Sigmoid colon (tissue), 7 donors: Measurements from ENCODE around the gene NUP188. TPM values are rescaled to one million over a fixed set of nuclear protein-coding genes. Genes with fewer than 3 reads are reported as not detected.
"Not testable (repeated sequence)": the region's sequence is repeated elsewhere in the genome, so short reads cannot be mapped to it uniquely, and the experiment has no call there.

Experiments
- DNase-seq: peaks from one replicate; pipeline ENCODE4 v3.0.0-alpha.2; 2019
- H3K27ac ChIP-seq, 4 donors: fragments of 200-600 bp; sonication (generic); one replicate each; pipeline ENCODE4 v1.5.1; 2016 to 2019; ENCODE audit warnings: mild to moderate bottlenecking in 1 of 4
- H3K27me3 ChIP-seq, 3 donors: fragments of 200-600 bp; sonication (generic); one replicate each; pipeline ENCODE4 v1.5.1; 2019; ENCODE audit warnings: mild to moderate bottlenecking in 1 of 3
- H3K36me3 ChIP-seq, 4 donors: fragments of 200-600 bp; sonication (generic); one replicate each; pipeline ENCODE4 v1.5.1; 2016 to 2019
- H3K4me1 ChIP-seq, 4 donors: fragments of 200-600 bp; sonication (generic); one replicate each; pipeline ENCODE4 v1.5.1; 2017 to 2019
- H3K4me3 ChIP-seq, 4 donors: fragments of 200-600 bp; sonication (generic); one replicate each; pipeline ENCODE4 v1.5.1; 2017 to 2019; ENCODE audit warnings: mild to moderate bottlenecking in 2 of 4, moderate library complexity in 1 of 4
- H3K9me3 ChIP-seq, 4 donors: fragments of 200-600 bp in 3 of 4; sonication (generic) in 3 of 4; one replicate each; pipeline versions ENCODE4 v1.5.1 to v1.6.1; 2013 to 2019
- EP300 ChIP-seq, 4 donors: sonication (generic); formaldehyde crosslinking; IDR thresholded peaks; one replicate each; pipeline ENCODE4 v1.6.1; 2017; ENCODE audit warnings: antibody characterized with exemption in 4 of 4
- POLR2A ChIP-seq, 2 donors: fragments of 450-650 bp; IDR thresholded peaks; one replicate each; pipeline ENCODE4 v1.6.1; 2016; ENCODE audit warnings: antibody characterized with exemption in 2 of 2, mild to moderate bottlenecking in 2 of 2, moderate library complexity in 2 of 2
- POLR2AphosphoS5 ChIP-seq, 4 donors: sonication (generic); formaldehyde crosslinking; IDR thresholded peaks; one replicate each; pipeline ENCODE4 v1.6.1; 2017; ENCODE audit warnings: antibody characterized with exemption in 4 of 4
- WGBS, 2 donors: extraction: QIAGEN DNeasy Blood & Tissue Kit; methylation state at CpG; one replicate each; pipeline ENCODE4 v1.1.7; 2013; 5-methylcytosine and 5-hydroxymethylcytosine counted together
- intact Hi-C: fragments of 100-400 bp; cut with DNase I; formaldehyde crosslinking; loops from one replicate; pipeline ENCODE4 v1.15.1; 2023
- polyA plus RNA-seq, 3 donors: library from polyadenylated mRNA; stranded (reverse); fragments of 200-250 nt; gene quantifications; one replicate each; pipeline ENCODE4 v1.2.3, GENCODE V29; 2013
- total RNA-seq, 4 donors: library from RNA; depleted of rRNA; stranded (reverse); fragments of >200 nt; gene quantifications; one replicate each; pipeline ENCODE4 v1.1.0, GENCODE V29; 2016
- TF ChIP-seq, protein P1 (sequence below), 4 experiments: fragments of 450-650 bp in 3 of 4; fragments of 200-600 bp in 1 of 4; IDR thresholded peaks; one replicate each; pipeline ENCODE4 v1.5.1; 2016 to 2019; ENCODE audit warnings: antibody characterized with exemption in 4 of 4, mild to moderate bottlenecking in 3 of 4, moderate library complexity in 2 of 4
- donor health status: healthy with polysubstance abuse.
- donor health status: Bipolar disorder and iron deficiency.
- donor health status: healthy.

The NUP188 gene
- total and polyA plus RNA-seq, 7 donors = 3.7 to 28.8 (median 21.3) TPM

GRCh38 chr9:128943832-128944620 lies 3.5 kb upstream of the NUP188 start:
- 90 to 93% methylated on average over 7 of the region's 7 CpGs for WGBS, 2 donors
- Histone ChIP-seq H3K27me3 (no peaks in the 10 kb centered on the region), H3K9me3 (no peaks in the 10 kb centered on the region), H3K4me1 (peaks cover 0 to 28% (median 16%) of the 10 kb centered on the region in 4 donors), H3K36me3 (peaks cover 0 to 33% (median 4%) of the 10 kb centered on the region in 4 donors), H3K4me3 (no peak overlapping the region), H3K27ac (peak overlapping the region in 1 of 4 donors; percentile 4)
- DNase-seq = peak; percentile 58
- TF ChIP-seq, protein P1, sequence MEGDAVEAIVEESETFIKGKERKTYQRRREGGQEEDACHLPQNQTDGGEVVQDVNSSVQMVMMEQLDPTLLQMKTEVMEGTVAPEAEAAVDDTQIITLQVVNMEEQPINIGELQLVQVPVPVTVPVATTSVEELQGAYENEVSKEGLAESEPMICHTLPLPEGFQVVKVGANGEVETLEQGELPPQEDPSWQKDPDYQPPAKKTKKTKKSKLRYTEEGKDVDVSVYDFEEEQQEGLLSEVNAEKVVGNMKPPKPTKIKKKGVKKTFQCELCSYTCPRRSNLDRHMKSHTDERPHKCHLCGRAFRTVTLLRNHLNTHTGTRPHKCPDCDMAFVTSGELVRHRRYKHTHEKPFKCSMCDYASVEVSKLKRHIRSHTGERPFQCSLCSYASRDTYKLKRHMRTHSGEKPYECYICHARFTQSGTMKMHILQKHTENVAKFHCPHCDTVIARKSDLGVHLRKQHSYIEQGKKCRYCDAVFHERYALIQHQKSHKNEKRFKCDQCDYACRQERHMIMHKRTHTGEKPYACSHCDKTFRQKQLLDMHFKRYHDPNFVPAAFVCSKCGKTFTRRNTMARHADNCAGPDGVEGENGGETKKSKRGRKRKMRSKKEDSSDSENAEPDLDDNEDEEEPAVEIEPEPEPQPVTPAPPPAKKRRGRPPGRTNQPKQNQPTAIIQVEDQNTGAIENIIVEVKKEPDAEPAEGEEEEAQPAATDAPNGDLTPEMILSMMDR (IDR thresholded peaks at IDR 0.05) = no peak
- TF ChIP-seq POLR2A (IDR thresholded peaks at IDR 0.05) (no peak), POLR2AphosphoS5 (IDR thresholded peaks at IDR 0.05) (no peak), EP300 (IDR thresholded peaks at IDR 0.05) (no peak)
- intact Hi-C loops = no loop called here

GRCh38 chr9:128944966-128945365 lies 2.5 kb upstream of the NUP188 start:
- H3K27ac ChIP-seq, H3K27me3 ChIP-seq, intact Hi-C loops, H3K4me3 ChIP-seq, H3K9me3 ChIP-seq: not testable (repeated sequence)
- 94% methylated on average over 7 of the region's 7 CpGs for WGBS, 2 donors
- Histone ChIP-seq H3K36me3 (peaks cover 0 to 33% (median 4%) of the 10 kb centered on the region in 4 donors), H3K4me1 (peaks cover 0 to 28% (median 16%) of the 10 kb centered on the region in 4 donors)
- DNase-seq = peak; percentile 45

- 97 to 98% methylated on average over 19 of the region's 19 CpGs for WGBS, 2 donors
- Histone ChIP-seq H3K4me3 (peak overlapping the region in 1 of 4 donors; percentile 79), H3K27ac (no peak overlapping the region), H3K36me3 (peaks cover 0 to 33% (median 4%) of the 10 kb centered on the region in 4 donors), H3K9me3 (no peaks in the 10 kb centered on the region), H3K27me3 (no peaks in the 10 kb centered on the region), H3K4me1 (peaks cover 0 to 21% (median 16%) of the 10 kb centered on the region in 4 donors)
- DNase-seq = peak; percentile 54
- TF ChIP-seq EP300 (IDR thresholded peaks at IDR 0.05) = no peak
- TF ChIP-seq POLR2AphosphoS5 (IDR thresholded peaks at IDR 0.05) = no peak
- TF ChIP-seq POLR2A (IDR thresholded peaks at IDR 0.05) = no peak
- TF ChIP-seq, protein P1 (IDR thresholded peaks at IDR 0.05) = no peak
- intact Hi-C loops = no loop called here
Measured at GRCh38 chr9:128945798-128946501, 1.5 kb upstream of the NUP188 start.

DNA sequence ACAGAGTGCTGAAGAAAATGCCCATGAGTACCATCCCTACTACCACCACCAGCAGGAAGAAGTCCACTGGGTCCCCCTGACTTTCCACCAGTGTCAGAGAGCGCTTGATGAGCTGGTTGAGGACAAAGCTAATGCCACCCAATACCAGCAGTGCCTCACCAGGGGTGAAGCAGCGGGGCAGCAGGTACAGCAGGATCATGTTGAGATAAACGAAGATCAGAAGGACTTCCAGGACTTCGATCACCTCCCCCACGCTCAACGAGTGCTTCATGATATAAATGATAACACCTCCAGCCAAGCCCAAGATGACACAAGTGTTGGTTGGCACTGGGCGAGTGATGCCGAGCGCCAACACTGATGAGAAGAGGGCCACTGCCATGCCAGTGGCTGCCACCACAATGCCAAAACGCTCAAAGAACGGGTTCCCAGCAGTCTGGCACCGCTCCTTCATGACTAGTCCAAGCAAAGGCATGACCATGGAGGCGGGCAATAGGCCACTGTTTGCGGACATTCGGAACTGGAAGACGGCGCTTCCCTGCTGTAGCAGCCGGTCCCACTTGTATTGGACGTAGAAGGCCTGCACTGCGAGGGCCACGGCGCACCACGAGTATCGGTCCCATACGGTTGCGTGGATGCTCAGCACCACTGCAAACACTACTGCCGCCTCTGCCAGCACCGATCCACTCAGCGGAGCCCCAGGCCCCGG lies 775 bp upstream of the NUP188 start:
- intact Hi-C loops = no loop called here
- H3K27me3 ChIP-seq = no peaks in the 10 kb centered on the region
- H3K27ac ChIP-seq = peak overlapping the region; percentile 86 to 95 (median 94)
- DNase-seq = peak; percentile 76
- WGBS, 2 donors = 29 to 33% methylated on average over 30 of the region's 30 CpGs
- TF ChIP-seq POLR2AphosphoS5 (IDR thresholded peaks at IDR 0.05) (no peak), EP300 (IDR thresholded peaks at IDR 0.05) (no peak), POLR2A (IDR thresholded peaks at IDR 0.05) (no peak)
- TF ChIP-seq, protein P1 (IDR thresholded peaks at IDR 0.05) = no peak
- no peaks in the 10 kb centered on the region for H3K9me3 ChIP-seq
- H3K4me3 ChIP-seq = peak overlapping the region; percentile 59 to 89 (median 76)
- peaks cover 0 to 30% (median 3%) of the 10 kb centered on the region in 4 donors for H3K36me3 ChIP-seq
- peaks cover 0 to 17% (median 16%) of the 10 kb centered on the region in 4 donors for H3K4me1 ChIP-seq

DNA sequence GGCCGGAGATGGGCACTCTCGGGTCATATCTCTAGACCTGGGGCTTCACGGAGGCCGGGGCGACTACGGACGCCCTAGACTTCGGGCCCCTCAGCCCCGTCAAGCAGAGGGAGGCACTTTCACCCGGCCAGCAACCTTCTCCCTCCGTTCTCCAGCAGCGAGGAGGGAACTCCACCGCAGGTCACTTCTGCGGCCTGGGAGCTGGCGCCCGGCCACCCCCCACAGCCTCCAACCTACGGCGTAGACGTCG lies 297 bp upstream of the NUP188 start:
- 1% methylated on average over 20 of the region's 20 CpGs for WGBS, 2 donors
- Histone ChIP-seq H3K27ac (peak overlapping the region; percentile 86 to 95 (median 94)), H3K9me3 (no peaks in the 10 kb centered on the region), H3K4me3 (peak overlapping the region; percentile 59 to 89 (median 76)), H3K36me3 (peaks cover 0 to 28% (median 2%) of the 10 kb centered on the region in 4 donors), H3K27me3 (no peaks in the 10 kb centered on the region), H3K4me1 (peaks cover 0 to 17% (median 16%) of the 10 kb centered on the region in 4 donors)
- TF ChIP-seq POLR2A (IDR thresholded peaks at IDR 0.05) (no peak), POLR2AphosphoS5 (IDR thresholded peaks at IDR 0.05) (no peak), EP300 (IDR thresholded peaks at IDR 0.05) (no peak)
- TF ChIP-seq, protein P1 (IDR thresholded peaks at IDR 0.05) = no peak
- no peak for DNase-seq
- intact Hi-C loops = no loop called here

- H3K36me3 ChIP-seq = peaks cover 6 to 84% (median 35%) of the 10 kb centered on the region in 4 donors
- H3K4me3 ChIP-seq, H3K4me1 ChIP-seq, DNase-seq, intact Hi-C loops, H3K27me3 ChIP-seq, H3K27ac ChIP-seq, H3K9me3 ChIP-seq: not testable (repeated sequence)
- WGBS, 2 donors = 94 to 97% methylated on average over 9 of the region's 9 CpGs
Measured at GRCh38 chr9:128961403-128961802, 13.9 kb downstream of the NUP188 start.
